NCI-H510A treated with DMSO at 0.1 percent for 48 hours (cell line): ENCODE results near the gene SYNGR1.
"Not testable (repeated sequence)": the region's sequence is repeated elsewhere in the genome, so short reads cannot be mapped to it uniquely, and the experiment has no call there.

Experiments used
- DNase-seq: peaks from one replicate; lab custom pipeline; 2025; lab: John Stamatoyannopoulos, UW

The SYNGR1 gene

DNA sequence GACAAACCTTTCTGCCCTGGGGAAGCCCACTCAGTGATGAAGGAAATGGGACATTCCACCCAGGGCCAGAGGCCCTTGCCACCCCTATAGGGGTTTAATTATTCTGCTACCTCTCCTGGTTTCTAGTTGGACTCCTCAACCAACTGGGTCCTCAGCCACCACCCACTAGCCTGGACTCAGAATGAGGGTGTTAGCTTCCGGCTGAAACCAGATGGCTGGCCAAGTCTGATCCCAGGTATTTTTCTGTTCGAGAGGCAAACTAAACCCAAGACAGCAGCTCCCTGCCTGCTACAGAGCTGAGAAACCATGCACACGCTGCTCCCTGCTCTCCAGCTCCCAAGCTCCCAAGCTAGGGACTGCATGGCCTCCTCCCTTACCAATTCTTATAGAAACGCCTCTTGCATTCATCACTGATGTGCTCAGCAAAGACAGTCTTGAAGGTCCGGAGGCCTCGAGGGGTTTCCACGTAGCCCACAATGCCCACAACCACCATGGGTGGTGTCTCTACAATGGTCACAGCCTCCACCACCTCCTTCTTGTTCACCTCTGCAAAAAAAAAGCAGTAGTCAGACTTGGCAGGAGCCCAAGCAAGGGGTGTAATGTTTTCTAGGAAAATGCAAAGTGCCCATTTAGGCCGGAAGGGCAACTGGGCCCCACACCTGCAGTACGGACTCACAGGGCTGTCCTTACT, 32.6 kb upstream of the SYNGR1 start:
- no peak for DNase-seq

DNA sequence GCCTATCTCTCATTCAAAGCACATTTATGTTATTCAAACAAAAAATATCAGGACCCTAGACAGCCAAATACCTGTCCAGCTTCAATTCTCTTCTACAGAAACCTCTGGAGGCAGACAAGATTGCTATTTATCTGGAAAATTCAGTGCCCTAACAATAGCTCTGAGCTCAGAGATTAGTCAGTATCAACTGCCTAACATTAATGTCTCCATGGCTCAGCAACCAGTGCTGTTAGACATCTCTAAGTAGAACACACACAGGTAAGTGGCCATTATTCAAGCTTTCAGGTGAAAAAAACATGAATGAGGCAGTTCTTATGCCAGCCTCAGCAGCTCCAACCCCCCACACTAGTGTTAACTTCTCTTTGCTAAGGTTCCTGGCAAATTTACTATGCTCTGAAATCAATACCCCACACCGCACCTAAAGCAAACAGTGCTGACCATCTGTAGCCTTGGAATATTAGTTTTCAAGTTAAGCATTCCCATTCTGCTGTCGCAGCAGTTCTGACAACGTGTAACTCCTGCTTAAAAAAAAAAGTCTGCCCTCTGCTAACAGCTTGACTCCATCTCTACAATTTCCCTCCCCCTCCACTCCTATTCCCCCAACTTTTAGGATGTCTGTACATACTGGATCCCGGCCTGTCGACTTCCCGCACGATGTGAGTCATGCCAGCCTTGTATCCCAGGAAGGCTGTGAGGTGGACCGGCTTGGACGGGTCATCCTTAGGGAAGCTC, 31.9 kb upstream of the SYNGR1 start:
- no peak for DNase-seq

DNA sequence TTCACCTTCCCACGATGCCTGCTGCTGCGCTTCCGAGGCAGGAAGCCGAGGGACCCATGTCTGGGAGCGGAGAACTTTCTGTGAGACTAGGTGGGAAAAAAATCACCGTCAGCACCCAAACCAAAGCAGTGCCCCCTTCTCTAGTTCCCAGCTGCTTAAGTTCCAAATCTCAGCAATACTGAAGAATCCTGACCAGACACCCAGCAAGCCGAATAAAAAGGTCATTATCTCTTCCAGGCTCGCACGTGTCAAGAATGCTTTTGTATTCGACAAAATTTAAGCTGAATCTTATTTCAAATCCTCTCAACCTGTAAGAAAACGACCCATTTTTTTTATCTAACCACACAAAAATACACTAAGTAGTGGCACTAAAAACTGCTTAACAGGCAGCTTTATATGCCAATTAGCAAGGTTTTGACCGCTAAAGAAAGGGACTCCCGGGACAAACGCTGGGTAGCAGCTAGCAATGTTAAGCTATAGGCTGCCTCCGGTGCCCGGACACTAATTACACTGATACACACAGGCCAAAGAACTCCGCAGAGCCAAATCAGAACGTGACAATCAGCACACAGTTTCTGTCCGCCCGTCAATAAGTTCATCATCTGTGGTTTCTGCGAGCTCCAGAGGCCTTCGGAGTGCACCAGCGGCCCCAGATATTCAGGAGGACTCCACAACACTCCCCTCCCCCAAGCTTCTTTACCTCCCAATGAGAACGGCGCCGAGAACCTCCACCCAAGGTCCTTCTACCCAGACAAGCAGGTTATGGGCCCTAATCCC, 31.1 kb upstream of the SYNGR1 start:
- DNase-seq = no peak

DNA sequence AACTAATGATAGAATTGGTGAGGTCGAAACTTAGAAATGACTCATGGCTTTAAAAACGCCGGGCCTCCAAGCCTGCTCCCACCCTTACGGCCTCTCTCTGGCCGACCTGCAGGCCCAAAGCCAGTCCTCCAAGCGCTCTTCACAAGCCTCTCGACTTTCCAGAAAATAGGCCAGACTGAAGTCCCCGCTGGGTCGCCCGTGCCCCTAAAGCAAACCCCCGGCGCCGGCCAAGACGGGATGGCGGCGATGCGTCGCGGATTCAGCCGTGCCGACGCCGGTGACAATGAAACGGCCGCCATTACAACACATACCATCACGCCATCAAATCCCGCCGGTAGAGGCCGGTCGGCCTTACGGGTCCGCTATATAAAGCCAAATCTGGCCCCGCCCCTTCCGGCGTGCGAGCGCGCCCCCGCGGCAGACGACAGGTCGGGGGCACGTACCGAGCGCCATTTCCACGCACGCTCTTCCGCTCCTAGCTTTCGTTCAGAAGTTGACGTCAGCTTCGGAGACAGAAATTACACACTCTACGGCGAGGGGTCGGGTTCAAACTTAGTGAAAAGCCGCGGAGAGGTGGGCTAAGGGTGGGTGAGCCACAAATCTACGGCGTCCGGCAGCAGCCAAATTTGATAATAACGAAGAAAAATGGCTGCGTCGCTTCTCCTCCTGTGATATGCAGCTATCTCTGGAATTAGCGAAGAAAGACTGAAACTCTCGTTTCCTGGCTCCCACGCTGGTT, 30.3 kb upstream of the SYNGR1 start, which contains the start of gene RPL3:
TSS of gene RPL3 (minus strand) at position 340 of the 739 bp plus-strand sequence. CDS start at position 314, 26 bp downstream.
- DNase-seq = peak; percentile 92

DNA sequence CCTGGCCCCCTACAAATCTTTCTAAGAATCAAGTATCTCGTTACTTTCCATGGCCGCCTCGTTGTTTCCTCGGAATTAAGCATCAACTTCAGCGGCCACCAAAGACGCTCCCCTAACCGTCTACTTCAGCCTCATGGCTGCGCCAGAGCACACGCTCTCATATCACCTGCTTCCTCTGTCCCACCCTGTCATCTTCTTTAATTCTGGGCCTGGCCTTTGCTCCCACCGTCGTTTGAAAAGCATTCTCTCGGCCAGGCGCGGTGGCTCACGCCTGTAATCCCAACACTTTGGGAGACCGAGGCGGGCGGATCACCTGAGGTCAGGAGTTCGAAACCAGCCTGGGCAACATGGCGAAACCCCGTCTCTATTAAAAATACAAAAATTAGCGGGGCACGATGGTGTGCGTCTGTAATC, 29.2 kb upstream of the SYNGR1 start:
- DNase-seq = not testable (repeated sequence)

DNA sequence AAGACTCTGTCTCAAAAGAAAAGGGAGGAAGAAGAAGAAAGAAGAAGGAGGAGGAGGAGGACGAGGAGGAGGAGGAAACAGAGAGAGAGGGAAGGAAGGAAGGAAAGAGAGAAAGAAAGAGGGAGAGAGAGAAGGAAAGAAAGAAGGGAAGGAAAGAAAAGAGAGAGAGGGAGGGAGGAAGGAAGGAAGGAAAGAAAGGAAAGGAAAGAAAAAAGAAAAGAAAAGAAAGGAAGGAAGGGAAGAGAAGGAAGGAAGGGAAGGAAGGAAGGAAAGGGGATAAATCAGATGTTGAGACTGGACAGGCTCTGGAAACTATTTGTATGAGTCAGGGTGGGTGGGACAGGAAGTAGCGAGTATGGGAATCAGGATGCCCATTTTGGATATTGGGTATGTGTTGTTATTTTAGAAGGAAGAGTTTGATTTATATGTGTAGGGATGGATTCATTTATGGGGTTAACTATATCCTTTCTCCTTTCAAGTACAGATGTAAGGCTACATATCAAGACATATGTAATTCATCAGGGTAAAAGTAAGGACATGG, 24.3 kb upstream of the SYNGR1 start:
- no peak for DNase-seq

DNA sequence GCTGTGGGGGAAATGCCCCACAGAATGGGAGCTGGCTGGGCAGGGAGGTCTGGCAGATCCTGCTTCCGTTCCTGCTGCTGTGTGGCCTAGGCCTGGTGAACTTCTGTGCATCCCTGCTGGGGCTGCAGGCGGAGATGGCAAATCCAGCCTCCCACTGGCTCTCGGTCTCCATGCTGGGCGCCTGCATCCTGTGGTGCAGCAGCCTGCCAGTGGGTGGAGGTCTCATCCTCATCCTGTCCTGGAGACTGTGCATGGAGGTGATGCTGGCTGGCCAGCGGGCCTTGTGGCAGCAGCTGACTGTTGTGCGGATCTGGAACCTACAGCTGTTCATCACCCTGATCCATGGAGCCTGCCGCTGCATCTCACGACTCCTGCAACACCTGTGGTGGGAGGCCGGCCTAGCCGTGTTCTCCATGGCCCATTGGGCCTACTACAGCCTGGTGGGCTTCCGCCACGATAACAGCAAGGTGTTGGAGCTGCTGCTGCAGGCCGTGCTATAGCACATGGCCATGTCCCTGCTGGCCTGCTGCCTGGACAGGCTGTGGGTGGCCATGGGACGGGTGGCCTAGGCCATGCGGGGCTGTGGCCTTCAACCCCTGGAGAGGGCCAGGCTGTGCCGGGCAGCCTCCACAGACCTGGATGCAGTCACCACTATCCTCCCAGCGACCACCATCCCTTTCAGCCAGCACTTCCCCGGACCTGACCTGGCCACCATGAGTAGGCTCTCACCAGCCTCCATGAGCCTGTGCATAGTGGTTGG, 21.6 kb upstream of the SYNGR1 start:
- no peak for DNase-seq

DNA sequence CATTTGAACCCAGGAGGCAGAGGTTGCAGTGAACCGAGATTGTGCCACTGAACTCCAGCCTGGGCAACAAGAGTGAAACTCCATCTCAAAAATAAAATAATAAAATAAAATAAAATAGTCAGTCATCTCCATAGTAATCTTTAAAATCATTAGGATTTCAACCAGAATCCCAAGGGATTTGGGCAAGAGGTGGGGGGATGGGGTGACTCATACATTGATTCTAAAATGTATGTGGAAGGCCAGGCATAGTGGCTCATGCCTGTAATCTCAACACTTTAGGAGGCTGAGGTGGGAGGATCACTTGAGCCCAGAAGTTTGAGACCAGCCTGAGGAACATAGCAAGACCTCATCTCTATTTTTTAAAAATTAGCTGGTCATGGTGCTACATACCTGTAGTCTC, 19.2 kb upstream of the SYNGR1 start:
- DNase-seq = not testable (repeated sequence)

DNA sequence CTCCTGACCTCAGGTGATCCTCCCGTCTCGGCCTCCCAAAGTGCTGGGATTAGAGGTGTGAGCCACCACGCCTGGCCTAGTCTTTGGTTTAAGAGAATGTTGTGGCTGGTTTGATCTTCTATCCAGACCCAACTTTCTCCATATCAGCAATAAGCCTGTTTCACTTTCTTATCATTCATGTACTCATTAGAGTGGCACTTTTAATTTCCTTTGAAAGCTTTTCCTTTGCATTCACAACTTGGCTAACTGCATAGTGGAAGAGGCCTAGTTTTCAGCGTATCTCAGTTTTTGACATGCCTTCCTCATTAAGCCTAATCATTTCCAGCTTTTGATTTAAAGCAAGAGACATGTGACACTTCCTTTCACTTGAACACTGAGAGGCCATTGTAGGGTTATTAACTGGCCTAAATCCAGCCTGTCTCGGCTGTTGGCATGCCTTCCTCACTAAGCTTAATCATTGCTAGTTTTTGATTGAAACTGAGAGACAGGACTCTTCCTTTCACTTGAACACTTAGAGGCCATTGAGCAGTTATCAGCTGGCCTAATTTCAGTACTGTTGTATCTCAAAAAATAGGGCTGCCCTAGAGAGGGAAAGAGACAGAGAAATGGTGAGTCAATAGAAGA, 17.2 kb upstream of the SYNGR1 start:
- DNase-seq = no peak

DNA sequence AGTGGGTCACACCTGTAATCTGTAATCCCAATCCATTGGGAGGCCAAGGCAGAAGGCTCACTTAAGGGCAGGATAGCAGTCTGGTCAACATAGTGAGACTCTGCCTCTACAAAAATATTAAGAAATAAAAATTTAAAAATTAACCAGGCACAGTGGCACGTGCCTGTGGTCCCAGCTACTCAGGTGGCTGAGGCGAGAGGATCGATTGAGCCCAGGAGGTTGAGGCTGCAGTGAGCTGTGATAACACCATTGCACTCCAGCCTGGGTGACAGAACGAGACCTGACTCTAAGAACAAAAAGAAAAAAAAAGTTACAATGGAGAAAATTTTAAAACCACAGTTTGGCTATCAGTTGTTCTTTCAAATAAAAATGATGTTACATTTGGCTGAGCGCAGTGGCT, 13.4 kb upstream of the SYNGR1 start:
- no peak for DNase-seq

DNA sequence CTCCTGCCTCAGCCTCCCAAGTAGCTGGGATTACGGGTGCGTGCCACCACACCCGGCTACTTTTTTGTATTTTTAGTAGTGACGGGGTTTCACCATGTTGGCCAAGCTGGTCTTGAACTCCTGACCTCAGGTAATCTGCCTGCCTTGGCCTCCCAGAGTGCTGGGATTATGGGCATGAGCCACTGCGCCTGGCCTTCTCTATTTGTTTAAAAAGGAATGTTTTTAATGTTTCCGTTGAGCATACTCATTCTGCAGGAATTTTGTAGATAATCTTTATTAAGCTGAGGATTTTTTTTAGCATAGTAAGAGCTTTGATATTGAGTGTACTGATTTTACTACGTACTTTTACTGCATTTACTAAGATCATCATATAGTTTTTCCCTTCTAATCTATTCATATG, 10.0 kb upstream of the SYNGR1 start:
- not testable (repeated sequence) for DNase-seq

DNA sequence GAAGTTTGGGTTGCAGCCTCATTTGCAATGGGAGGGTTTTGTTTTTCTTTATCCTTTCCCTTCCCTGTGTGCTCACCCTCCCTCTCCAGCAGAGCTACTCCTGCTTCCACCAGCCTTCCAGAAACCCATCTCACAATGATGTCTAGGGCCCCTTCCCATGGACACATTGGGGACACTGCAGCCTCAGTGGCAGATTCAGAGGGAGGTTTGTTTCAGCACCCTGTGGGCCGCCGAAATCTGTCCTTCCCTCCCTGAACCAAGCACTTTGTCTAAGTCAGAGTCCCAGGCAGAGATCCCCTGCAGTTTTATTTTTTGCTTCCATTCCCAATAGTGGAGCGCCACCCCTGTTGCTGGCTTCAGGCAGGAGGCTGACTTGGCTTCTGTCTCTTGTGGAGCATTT, 8.6 kb upstream of the SYNGR1 start:
- no peak for DNase-seq

DNA sequence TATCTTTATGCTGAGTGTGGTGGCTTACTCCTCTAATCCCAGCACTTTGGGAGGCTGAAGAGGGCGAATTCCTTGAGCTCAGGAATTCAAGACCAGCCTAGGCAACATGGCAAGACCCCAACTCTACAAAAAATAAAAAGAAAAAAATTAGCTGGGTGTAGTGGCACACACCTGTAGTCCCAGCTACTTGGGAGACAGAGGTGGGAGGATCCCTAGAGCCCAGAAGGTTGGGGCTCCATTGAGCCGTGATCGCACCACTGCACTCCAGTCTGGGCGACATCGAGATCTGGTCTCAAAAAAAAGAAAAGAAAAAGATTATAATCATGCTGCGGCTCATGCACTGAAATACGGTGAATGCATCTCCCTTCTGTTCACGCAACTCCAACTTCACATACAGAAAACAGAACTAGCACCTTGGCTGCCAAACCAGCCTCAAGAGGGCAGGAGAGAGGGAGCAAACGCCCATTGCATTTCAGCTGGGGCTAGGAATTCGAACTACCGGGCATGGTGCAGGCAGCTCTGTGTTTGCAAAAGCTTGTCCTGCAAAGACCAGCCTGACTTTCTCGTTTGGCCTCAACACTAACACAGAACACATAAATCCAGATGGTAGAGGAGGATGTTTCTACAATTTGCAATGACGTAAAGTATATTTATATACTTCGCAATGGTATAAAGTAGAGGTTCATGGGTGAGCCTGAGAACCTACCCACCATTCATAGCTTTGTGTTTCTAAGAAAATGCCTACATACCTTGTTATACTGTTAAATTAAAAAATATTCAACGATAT, 6.3 kb upstream of the SYNGR1 start:
- peak; percentile 39 for DNase-seq

DNA sequence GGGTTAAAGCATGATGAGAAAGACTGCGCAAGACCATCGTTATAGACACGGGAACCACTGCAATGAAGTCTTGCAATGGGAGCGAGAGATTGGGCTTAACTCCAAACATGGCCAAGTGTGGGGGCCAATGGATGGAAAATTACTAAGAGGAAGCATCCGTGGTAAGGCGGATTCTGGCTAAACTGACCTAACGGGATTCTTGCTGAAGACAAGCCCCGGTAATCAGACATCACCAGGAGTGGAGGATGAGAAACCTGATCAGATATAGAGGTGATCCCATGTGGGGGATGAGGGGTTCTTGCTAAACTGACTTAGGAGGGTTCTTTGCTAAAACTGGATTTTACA, 5.8 kb upstream of the SYNGR1 start:
- no peak for DNase-seq

DNA sequence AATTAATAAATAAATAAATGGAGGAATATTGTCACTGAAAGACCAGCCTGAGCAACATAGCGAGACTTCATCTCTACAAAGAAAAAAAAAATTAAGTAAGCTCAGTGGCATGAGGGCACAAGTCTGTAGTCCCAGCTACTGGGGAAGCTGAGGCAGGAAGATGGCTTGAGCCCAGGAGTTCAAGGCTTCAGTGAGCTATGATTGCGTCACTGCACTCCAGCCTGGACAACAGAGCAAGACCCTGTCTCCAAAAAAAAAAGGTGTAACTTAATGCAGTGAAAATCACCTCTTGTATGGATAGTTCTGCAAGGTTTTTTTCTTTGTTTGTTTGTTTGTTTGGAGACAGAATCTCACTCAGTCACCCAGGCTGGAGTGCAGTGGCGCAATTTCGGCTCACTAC, 4.6 kb upstream of the SYNGR1 start:
- no peak for DNase-seq

DNA sequence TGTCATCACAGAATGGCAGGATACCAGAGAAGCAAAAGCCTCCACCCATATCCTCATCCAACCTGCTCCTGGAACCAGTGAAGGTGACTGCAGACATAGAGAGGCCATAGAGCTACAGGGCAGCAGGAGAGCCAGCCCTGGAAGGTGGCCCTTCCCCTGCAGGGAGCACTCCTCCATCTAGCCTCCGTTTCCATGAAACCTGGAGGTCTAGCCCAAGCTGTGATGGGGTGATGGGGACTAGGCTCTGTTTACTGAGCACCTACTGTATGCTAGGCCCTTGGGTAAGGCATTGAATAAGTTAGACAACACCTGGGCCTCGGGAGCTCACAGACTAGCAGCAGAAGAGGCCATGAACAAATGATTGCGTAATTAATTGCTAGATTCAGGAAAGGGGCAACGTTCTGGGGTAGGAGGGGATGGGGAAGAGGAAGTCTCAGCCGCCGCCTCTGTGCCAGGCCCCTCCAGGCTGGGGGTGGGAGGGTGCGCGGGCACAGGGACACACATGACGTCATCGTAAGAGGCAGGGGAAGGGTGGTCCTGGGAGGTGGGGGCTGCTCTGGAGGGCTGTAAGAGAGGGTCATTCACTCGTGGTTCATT, 784 bp upstream of the SYNGR1 start:
- no peak for DNase-seq

DNA sequence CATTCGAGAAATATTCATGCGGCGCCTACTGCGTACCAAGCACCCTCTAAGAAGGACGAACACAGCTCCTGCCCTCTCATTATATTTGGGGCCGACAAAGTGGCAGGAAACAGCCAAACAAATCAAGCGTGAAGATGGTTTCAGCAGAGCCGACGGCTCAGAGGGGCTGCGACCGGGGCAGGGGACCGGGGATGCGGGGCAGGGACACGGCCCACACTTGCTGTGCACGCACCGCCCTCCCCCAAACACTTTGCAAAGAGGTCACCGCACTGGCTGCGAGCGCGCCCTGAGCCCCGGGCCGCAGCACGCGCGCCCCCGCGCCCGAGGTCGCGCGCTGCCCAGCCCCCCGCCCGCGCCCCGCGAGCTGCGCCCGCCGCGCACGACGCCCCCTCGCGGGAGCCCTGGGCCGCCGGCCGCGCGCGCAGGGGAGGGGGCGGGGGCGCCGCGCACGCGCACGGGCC, 255 bp upstream of the SYNGR1 start:
- DNase-seq = no peak

DNA sequence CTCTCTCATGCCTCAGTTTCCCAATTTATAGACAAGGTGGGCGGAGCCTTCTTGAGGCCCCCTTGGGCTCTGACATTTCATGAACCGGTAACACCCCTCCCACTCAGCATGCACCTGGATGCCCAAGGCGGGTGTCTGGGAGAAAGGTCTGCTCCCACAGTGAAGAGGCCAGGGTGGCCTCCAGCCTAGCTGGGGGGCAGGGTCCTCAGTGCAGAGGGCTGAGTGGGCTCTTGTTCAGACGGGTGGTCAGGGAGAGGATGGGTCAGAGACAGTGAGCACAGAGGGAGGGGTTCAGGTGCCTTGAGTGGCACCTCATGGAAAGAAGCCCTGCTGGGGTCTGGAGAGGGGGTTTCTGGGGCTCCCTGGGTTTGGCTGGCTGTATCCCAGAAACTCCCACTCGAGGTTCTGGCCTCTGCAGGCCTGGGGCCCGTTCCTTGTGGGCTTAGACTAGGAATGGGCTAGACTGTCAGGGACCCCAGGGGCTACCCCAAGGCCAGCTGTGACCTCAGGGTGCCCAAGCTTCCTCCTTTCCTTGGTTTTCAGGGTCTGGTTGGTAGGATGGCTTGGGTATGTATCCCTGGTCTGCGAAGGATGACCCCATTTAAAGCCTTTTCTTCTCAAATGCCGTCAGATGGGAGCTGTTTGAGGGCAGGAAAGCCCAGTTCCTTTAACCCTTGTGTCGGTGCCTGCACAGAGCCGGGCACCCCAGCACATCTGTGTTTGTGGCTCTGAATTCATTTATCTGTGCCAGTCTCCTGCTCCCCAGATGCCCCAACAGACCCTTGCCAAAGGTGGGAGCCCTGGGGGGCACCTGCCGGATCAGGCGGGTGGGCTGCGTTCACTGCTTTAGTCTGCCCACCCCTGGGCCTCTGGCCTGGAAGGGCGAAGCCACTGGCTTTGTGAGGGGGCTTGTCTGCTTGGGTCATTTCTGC, 1.2 kb downstream of the SYNGR1 start:
- no peak for DNase-seq
